Hematopoietic multipotent progenitor cell treated with erythropoietin and hydrocortisone succinate and interleukin-3 and kit ligand, for 15 days (in vitro differentiated cells): ENCODE measurements around the gene STUM.
A peak's percentile ranks its signal among the peaks of the same experiment; 100 is the strongest.
"Not testable (repeated sequence)": the region's sequence is repeated elsewhere in the genome, so short reads cannot be mapped to it uniquely, and the experiment has no call there.

Experiments used
- DNase-seq: peaks from one replicate; pipeline ENCODE4 v3.0.0-alpha.2; 2015; ENCODE audit warnings: low spot score

The STUM gene

DNA sequence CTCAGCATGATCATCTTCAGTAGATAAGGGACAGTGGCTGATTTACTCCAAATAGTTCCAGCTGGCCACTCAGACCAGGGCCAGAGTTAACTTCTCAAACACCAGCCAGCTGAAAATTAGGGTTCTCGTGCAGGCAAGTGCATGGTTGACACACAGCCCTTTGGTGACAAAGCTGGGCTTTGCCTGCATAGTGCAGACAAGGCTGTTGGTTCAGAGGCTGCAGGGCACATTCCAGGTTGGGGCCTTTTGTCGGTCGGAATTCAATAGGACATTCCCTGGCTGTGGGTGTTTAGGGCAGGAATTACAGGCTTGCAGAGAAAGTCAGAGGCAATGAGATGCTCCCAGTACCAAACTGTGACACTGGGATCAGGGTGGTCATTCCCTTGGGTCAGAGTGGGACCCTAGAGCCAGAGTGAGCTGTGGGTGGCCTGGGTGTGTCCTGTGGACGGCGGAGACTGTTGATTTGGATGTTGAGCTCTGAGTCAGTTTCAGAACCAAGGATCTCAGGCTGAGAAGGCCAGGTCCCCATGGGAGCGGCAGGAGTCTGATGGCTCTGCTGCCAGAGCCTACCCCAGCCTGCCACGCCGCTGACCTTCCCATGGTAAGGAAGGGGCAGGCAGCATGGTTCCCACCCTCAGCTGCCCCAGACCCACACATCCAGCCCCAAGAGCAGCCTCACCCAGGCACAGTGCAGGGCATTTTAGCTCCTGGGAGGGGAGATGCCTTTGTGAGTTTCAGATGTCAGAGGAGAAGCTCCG is 56.2 kb downstream of the STUM start:
- DNase-seq: no peak

GRCh38 chr1:226605318-226605950 is 56.9 kb downstream of the STUM start:
- no peak for DNase-seq

DNA sequence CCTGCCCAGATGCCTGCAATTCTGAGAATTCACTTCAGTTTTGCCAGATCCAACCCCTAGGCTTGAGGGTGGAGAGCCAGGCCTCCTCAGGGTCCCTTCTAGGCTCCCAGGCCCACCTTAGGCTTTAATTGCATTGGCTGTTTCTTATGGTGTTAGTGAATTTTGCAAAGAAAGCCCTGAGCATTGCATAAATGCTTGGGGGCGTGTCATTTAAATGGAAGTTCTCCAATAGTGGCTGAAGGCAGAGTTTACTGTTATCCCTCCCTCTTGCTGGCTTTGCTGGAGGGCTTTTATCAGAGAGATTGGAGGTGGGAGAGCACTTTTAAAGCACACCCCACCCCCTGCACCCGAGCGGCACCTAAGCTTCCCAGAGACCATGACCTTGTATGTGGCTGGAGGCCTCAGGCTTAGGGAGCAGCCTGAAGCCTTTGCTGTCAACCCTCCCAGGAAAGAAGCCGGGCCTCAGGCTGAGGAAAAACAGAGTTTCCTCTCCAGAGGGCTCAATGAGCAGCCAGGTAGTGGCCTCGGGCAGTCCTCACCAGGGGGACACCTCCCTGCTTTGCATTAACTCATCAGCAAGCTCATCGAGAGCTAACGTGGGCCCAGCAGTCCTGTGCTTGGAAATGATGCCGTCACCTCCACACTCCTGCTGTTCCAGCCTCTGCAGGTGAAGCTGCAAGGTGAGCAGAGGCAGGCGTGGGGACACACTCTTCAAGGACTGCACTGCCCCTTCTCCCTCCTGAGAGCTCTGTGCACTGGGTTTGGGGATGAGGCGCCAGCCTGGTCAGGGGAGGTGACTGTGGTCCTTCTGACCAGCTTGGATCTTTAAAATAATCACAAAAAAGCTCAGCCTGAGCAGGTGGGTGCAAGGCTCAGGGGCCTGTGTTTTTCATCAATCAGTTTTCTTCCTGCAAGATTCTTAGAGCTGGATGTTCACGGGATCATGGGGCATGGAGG is 58.0 kb downstream of the STUM start:
- DNase-seq: no peak

GRCh38 chr1:226607268-226607660 is 58.7 kb downstream of the STUM start:
- DNase-seq: no peak

GRCh38 chr1:226607821-226608220 is 59.3 kb downstream of the STUM start:
- DNase-seq: no peak

GRCh38 chr1:226608699-226609505 is 60.3 kb downstream of the STUM start:
- peak; percentile 65 for DNase-seq

DNA sequence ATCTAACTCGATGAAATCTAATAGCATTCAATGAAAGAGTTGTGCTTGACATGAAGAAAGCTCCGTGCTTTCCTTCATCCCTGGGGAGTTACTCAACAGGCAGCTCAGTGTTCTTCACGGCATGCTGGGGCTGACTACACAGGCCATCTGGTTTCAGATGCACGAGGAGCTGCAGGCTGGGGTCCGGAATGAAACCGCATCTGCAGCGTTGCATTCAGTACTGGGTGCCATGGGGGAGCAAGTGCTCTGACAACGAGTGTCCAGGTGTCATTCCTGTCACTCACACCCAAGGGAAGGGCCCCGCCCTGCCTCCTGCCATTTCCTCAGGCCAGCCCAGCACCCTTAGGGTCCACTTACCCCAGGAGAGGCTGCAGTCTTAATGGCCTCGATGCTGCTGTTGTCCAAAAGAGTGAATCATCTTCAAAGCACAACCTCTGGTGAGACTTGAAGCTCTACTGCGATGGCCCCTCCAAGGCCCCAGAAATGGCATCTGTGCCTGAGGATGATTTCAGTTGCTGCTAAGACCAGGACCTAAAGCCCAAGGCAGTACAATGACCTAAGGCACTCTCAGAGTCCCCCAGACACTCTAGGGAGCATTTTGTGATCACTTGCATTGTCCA is 61.4 kb downstream of the STUM start:
- no peak for DNase-seq

- no peak for DNase-seq
Measured at GRCh38 chr1:226610671-226611070, 62.1 kb downstream of the STUM start.

- no peak for DNase-seq
Measured at GRCh38 chr1:226611301-226611700, 62.7 kb downstream of the STUM start.

GRCh38 chr1:226611980-226612379 is 63.4 kb downstream of the STUM start:
- not testable (repeated sequence) for DNase-seq

DNA sequence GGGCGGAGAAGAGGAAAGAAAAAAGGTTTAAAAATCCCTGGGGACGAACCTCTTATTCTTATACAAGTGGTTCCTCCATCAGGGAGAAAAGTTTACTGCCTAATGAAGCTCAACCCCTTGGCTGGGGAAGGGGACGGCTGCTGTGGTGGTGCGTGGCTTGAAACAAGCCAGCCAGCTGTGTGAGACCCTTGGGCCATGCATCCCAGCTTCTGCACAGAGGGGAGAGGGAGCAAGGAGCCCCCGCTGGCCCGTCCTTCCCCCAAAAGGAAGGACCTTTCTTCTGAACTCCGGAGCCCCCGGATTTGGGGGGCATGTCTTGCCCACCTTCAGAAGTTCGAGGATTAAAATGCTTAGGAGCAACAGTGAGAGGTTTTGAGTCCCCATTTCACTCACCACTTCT is 67.3 kb downstream of the STUM start:
- no peak for DNase-seq

DNA sequence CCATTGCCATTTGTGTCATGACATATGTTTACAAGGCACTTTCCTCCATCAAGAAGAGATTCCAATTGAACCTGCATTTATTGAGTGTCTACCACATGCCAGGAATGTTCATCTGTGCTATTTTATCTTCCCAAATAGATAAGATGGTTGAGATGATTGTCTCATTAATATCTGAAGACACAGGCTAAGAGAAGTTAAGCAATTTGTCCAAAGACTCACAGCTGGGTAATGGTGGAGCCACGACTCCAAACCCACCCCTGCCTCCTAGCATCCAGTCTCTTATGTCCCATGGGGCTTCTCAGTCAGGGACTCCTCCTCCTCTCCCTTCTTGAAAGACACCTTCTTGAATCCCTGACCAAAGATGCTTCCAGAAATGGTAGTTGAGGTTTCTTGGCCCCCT is 68.1 kb downstream of the STUM start:
- no peak for DNase-seq

DNA sequence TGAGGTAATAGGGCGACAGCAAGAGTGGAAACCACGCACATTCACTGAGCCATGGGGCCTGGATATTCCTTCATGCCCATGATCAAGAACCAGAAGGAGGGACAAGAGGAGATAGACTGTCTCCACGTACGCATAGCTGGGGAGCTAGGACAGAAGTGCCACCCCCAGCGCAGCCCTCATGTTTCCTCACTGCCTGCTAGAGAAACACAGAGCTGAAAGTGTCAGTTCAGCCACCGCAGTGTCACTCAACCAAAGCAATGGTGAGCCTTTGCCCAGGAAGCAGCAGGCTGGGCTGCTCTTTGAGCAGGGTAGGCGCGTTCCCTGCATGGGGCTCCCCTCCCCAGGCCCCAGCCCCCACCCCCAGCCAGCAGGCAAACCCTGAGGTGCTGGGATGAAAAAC is 68.5 kb downstream of the STUM start:
- DNase-seq: no peak

GRCh38 chr1:226617719-226618118 is 69.2 kb downstream of the STUM start:
- not testable (repeated sequence) for DNase-seq

DNA sequence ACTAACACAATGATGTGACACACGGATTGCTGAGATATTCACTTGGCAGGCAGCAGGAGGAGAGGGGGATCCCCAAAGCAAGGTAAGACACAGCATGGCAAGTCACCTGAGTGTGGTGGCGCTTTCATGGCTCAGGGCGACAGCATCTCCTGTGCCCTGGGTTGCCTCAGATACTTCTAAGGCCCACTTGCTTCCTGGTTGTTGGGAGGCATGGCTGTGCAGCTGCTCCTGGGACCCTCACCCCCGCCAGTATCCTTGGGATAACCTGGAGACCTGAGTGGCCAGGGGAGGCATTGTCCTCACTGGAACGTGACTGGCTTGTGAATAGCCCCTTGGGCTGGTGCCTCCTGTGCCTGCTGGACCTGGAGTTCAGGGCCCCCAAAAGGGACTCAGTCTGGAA is 69.8 kb downstream of the STUM start:
- DNase-seq: no peak

DNA sequence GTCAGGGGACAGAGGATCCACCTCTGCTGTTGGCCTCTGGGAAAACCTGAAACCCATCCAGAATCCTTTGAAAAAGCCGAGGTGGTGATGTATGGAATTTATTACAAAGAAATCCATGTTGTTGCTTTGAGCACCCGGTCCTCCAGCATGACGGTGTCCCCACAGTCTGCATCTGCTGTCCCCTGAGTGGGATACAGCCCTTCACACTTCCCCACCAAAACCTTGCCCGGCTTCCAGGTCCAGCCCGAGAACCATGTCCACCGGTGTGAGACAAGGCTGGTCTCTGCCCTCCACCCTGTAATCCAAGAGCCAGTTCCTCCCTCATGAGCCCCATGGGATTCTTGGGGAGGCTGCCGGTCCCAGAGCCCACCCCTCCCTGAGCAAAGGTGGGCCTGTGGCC is 70.5 kb downstream of the STUM start:
- DNase-seq: no peak

DNA sequence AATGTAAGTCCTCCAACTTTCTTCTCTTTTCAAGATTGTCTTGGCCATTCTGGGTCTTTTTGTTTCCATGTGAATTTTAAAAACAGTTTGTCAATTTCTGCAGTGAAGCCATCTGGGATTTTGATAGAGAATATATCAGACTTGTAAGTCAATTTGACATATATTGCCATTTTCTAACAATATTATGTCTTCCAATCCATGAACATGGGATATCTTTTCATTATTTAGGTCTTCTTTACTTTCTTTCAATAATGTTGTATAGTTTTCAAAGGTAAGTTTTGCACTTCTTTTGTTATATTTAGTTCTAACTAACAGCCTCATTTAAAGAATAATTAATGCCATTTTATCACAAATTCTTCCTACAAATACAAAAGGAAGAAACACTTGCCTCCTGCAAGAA is 73.4 kb downstream of the STUM start:
- no peak for DNase-seq

DNA sequence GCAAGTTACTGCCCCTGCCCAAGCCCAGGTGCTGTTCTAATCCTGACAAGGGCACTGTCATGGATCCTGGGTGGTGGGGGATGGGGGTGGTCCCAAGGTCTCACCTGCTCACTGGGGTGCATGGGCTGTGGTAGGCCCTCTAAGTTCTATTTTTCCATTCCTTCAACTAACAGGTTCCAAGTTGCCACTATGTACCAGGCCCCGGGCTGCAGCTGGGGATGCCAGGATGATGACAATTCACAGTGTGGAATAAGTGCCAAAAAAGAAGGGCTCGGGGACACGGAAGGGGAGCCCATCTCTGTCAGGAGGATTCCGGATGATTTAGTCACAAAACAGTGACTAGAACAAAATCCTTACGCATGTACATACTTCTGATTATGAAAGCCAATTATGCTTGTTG is 76.0 kb downstream of the STUM start:
- DNase-seq: no peak

- no peak for DNase-seq
Measured at GRCh38 chr1:226625326-226625725, 76.8 kb downstream of the STUM start.

- DNase-seq: no peak
Measured at GRCh38 chr1:226625832-226626576, 77.4 kb downstream of the STUM start.

DNA sequence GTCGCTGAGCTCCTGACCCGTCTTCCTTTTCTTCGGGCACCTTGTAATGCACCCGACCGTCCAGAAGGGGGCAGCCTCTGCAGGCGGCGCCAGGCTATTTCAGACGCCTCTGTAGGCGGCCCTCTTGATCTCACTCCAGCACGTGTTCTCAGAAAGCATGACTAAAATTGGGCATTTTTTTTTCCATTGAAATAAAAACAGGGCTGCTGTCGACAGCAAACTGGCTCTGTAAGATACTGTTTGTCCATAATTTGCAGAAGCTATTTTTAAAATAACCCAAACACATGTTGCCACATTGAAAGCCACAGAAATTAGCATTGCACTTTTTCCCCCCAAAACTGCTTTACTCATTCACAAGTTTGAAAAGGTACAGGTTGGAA is 78.0 kb downstream of the STUM start:
- DNase-seq: peak; percentile 69
